ENCODE data around the gene SPATA6L. TPM values are rescaled to one million over a fixed set of nuclear protein-coding genes. Genes with fewer than 3 reads are reported as not detected.

Gene SPATA6L
- total RNA-seq, 1 donor from 2014 or later, result 0.53 TPM

DNA sequence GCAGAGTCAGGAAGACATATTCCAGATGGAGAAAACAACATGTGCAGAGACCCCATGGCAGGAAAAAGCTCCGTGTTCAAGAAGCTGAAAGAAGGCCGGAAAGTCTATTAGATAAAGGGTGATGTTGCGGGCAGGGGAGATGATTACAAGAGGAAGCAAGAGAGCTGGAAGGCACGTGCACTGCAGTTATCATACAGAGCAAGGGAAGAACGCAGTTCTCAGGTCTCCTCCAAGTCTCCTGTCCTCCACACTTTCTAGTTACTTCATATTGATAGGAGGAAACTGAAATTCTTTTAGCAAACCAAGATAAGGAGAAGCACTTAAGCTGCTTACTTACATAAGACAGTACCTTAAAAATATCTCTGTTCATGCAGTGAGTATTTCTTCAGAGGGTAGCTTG is 62.5 kb downstream of the SPATA6L start:
- intact Hi-C loops (cut with micrococcal nuclease), result loop anchor here (2.0 to 10.0 kb wide), 3 partner anchors 138 to 385 kb away; partner anchors contain the start of gene AK3
- Mint-ChIP-seq H3K4me1 (peaks cover 4% of the 10 kb centered on the region), H3K27me3 (peaks cover 4% of the 10 kb centered on the region), H3K4me3 (no peak overlapping the region), H3K9me3 (no peaks in the 10 kb centered on the region), H3K36me3 (ENCODE audit: low read depth) (no peaks in the 10 kb centered on the region), H3K27ac (no peak overlapping the region)
- ChIA-PET CTCF (interaction anchor here (0.7 kb wide), 1 partner anchor 319 kb away, joined by 3 read pairs; no protein-coding TSS in a partner anchor), POLR2A (no interaction called here)
- TF ChIP-seq, protein P1, sequence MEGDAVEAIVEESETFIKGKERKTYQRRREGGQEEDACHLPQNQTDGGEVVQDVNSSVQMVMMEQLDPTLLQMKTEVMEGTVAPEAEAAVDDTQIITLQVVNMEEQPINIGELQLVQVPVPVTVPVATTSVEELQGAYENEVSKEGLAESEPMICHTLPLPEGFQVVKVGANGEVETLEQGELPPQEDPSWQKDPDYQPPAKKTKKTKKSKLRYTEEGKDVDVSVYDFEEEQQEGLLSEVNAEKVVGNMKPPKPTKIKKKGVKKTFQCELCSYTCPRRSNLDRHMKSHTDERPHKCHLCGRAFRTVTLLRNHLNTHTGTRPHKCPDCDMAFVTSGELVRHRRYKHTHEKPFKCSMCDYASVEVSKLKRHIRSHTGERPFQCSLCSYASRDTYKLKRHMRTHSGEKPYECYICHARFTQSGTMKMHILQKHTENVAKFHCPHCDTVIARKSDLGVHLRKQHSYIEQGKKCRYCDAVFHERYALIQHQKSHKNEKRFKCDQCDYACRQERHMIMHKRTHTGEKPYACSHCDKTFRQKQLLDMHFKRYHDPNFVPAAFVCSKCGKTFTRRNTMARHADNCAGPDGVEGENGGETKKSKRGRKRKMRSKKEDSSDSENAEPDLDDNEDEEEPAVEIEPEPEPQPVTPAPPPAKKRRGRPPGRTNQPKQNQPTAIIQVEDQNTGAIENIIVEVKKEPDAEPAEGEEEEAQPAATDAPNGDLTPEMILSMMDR (IDR thresholded peaks at IDR 0.05), result no peak
- no peak for DNase-seq
- ATAC-seq (ENCODE audit: low read depth), result no peak

DNA sequence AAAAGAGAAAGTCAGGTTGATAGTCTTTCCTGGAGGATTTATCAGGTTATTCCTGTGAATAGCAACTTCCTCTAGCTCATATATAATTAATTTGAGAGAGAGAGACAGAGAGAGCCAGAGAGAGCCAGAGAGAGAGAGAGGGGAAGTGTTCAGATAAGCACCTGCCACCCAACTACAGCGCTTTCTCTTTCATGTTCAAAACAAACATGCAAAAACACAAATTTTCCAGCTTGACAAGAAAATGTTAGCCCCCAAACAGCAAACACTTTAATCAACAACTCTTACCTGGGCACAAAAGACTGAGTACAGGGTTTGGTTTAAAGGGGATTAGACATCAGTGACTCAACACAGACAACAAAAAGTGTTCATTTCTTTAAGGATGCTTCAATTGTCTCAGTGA is 65.9 kb downstream of the SPATA6L start:
- no peak overlapping the region for H3K4me3 Mint-ChIP-seq
- H3K36me3 Mint-ChIP-seq (ENCODE audit: low read depth), result no peaks in the 10 kb centered on the region
- peaks cover 4% of the 10 kb centered on the region for H3K27me3 Mint-ChIP-seq
- DNase-seq, result no peak
- H3K9me3 Mint-ChIP-seq, result no peaks in the 10 kb centered on the region
- ATAC-seq (ENCODE audit: low read depth), result no peak
- ChIA-PET CTCF (no interaction called here), POLR2A (interaction anchor here (0.5 kb wide), 1 partner anchor 12 kb away, joined by 7 read pairs; no protein-coding TSS in a partner anchor)
- intact Hi-C loops (cut with micrococcal nuclease), result loop anchor here (5.0 to 10.0 kb wide), 2 partner anchors 142 to 324 kb away; partner anchors contain the start of gene AK3
- H3K27ac Mint-ChIP-seq, result no peak overlapping the region
- H3K4me1 Mint-ChIP-seq, result peaks cover 9% of the 10 kb centered on the region
- TF ChIP-seq, protein P1 (IDR thresholded peaks at IDR 0.05), result no peak

DNA sequence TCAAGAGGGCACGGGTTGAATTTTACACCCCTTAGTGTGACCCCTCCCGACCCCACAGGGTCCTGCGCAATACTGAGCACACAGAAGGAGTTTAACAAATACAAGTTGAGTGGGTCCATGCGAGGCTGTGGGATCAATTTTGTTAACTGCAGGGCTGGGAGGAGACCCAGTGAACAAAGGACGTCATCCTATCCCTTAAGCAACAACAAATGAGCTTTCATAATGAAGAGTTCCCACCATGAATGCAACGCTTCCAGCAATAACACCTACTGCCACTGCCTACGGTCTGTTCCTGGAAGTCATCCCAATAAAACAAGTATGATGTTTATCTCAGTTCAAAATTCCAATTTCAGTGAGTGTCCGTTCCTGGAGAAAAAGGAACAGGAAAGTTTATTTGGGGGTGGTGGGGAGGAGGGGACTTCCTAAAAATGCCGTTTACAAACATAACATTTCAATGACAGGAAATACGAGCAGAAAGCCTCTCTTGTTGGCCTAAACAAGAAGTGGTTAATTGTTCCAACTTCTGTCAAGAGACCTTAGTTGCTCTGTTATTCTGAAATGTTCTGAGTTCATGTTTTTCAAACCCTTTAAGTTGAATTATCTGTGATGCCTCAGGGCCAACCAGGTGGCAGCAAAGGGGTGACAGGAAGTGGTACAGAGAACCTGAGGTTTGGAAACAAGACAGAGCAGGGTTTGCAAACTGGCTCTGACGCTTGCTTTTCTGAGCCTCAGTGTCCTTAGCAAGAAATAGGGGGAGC is 69.9 kb downstream of the SPATA6L start:
- intact Hi-C loops (cut with micrococcal nuclease), result no loop called here
- Mint-ChIP-seq H3K27ac (no peak overlapping the region), H3K36me3 (ENCODE audit: low read depth) (no peaks in the 10 kb centered on the region)

DNA sequence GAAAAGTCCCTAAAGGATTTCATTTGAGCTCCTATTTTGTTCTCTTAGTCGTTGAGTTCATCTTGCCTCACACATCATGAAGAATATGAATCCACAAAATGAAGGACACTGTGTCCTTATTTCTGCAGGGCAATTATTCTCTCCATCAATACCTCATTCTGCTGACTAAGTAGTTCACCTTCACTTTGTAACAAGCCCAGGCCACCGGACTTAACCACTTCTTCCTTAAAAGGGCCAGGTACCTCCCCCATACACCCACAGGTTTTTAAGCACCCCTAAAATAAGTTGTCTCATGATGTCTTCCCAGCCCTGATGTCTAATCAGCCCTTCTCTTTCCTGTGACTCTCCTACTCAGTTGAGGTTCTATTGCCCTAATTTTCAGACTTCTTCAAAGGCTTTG is 71.3 kb downstream of the SPATA6L start:
- DNase-seq (no peak), ATAC-seq (ENCODE audit: low read depth) (no peak)
- ChIA-PET CTCF (no interaction called here), POLR2A (no interaction called here)
- Mint-ChIP-seq H3K27ac (no peak overlapping the region), H3K4me3 (no peak overlapping the region), H3K4me1 (peaks cover 5% of the 10 kb centered on the region), H3K27me3 (peaks cover 6% of the 10 kb centered on the region), H3K36me3 (ENCODE audit: low read depth) (no peaks in the 10 kb centered on the region), H3K9me3 (no peaks in the 10 kb centered on the region)
- intact Hi-C loops (cut with micrococcal nuclease), result no loop called here
- TF ChIP-seq, protein P1 (IDR thresholded peaks at IDR 0.05), result no peak

More for the DNA sequence above, 69.9 kb downstream of the SPATA6L start:
- DNase-seq (no peak), ATAC-seq (ENCODE audit: low read depth) (no peak)
- peaks cover 6% of the 10 kb centered on the region for H3K27me3 Mint-ChIP-seq
- ChIA-PET CTCF (no interaction called here), POLR2A (no interaction called here)
- H3K4me3 Mint-ChIP-seq, result no peak overlapping the region
- peaks cover 9% of the 10 kb centered on the region for H3K4me1 Mint-ChIP-seq
- TF ChIP-seq, protein P1 (IDR thresholded peaks at IDR 0.05), result no peak
- no peaks in the 10 kb centered on the region for H3K9me3 Mint-ChIP-seq

DNA sequence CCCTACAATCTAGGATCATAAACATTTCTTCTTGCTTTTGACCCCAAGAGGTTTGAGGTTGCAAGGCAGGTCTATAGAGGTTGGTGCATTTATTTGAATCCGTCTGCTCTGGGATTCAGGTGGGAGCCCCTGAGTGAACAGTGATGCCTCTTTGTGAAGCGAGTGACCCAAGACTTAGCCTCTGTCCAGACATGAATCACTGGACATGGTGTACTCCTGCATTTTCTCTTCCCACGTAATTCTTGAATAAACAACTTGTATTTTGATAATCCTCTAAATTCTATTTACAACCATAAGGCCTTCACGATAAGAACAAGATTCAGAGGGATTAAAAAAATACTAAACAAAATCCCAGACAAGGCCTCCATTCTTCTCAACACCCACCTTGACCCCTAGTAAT is 71.7 kb downstream of the SPATA6L start:
- intact Hi-C loops (cut with micrococcal nuclease), result no loop called here
- CTCF ChIA-PET, result no interaction called here

More for the DNA sequence above, 71.7 kb downstream of the SPATA6L start:
- DNase-seq (no peak), ATAC-seq (ENCODE audit: low read depth) (no peak)
- POLR2A ChIA-PET, result no interaction called here
- H3K4me3 Mint-ChIP-seq, result no peak overlapping the region
- no peaks in the 10 kb centered on the region for H3K36me3 Mint-ChIP-seq (ENCODE audit: low read depth)
- H3K9me3 Mint-ChIP-seq, result no peaks in the 10 kb centered on the region
- H3K27ac Mint-ChIP-seq, result no peak overlapping the region
- peaks cover 5% of the 10 kb centered on the region for H3K4me1 Mint-ChIP-seq
- TF ChIP-seq, protein P1 (IDR thresholded peaks at IDR 0.05), result no peak
- H3K27me3 Mint-ChIP-seq, result peaks cover 6% of the 10 kb centered on the region
